Suprapubic skin (tissue), 3 donors: Measurements from ENCODE around the gene MGAT4C.

Experiments
- POLR2A ChIP-seq, 2 donors: fragments of 450-650 bp; IDR thresholded peaks; one replicate each; pipeline ENCODE4 v1.6.1; 2017; ENCODE audit warnings: antibody characterized with exemption in 2 of 2, mild to moderate bottlenecking in 2 of 2, moderate library complexity in 2 of 2
- TF ChIP-seq, protein P1 (sequence below), 2 donors: fragments of 200-600 bp in 1 of 2; fragments of 450-650 bp in 1 of 2; sonication (generic) in 1 of 2; IDR thresholded peaks; one replicate each; pipeline ENCODE4 v1.5.1; 2016 to 2019; ENCODE audit warnings: antibody characterized with exemption in 2 of 2, mild to moderate bottlenecking in 1 of 2, moderate library complexity in 1 of 2

DNA sequence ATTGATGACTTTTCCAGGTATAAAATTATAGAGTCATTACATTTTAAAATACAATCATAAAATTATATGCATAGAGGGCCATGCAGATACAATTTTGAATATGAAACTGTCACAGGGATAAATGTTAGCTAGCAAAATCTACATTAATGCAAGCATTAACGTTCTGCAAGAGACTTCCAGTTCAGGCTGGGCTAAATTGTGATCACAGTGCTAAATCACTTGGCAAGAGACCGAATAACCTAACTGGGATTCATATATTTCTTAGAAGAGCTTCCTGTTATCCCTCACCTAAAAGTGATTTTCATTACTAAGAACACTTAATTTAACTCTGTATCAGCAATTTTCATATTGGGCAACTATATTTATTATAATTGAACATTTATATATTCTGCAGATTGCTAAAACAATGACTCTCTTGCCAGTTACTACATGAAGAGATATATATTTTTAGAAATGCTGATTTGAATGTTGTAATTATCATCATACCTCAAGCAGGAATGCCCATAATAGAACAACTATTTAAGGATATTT, 83.2 kb downstream of the MGAT4C start:
- no peak for TF ChIP-seq POLR2A (IDR thresholded peaks at IDR 0.05)
- TF ChIP-seq, protein P1, sequence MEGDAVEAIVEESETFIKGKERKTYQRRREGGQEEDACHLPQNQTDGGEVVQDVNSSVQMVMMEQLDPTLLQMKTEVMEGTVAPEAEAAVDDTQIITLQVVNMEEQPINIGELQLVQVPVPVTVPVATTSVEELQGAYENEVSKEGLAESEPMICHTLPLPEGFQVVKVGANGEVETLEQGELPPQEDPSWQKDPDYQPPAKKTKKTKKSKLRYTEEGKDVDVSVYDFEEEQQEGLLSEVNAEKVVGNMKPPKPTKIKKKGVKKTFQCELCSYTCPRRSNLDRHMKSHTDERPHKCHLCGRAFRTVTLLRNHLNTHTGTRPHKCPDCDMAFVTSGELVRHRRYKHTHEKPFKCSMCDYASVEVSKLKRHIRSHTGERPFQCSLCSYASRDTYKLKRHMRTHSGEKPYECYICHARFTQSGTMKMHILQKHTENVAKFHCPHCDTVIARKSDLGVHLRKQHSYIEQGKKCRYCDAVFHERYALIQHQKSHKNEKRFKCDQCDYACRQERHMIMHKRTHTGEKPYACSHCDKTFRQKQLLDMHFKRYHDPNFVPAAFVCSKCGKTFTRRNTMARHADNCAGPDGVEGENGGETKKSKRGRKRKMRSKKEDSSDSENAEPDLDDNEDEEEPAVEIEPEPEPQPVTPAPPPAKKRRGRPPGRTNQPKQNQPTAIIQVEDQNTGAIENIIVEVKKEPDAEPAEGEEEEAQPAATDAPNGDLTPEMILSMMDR (IDR thresholded peaks at IDR 0.05): no peak
